CD4-positive, CD25-positive, alpha-beta regulatory T cell (primary cell): ENCODE measurements around the gene DNAJC9. TPM values are rescaled to one million over a fixed set of nuclear protein-coding genes. Genes with fewer than 3 reads are reported as not detected.

ENCODE experiments used
- ATAC-seq, 2 donors: fragments of 150-1000 bp; cut with Tn5 transposase; one replicate each; pipeline ENCODE4 v1.10.0; 2021; ENCODE audit warnings: low read depth in 2 of 2, moderate number of reproducible peaks in 2 of 2, moderate library complexity in 1 of 2
- DNase-seq, 3 donors: peaks; one replicate each; pipeline versions ENCODE4 v3.0.0 to v3.0.0-alpha.2; 2012 to 2022; ENCODE audit warnings: mixed read lengths in 1 of 3
- H3K27ac ChIP-seq: one replicate; pipeline ENCODE4 v1.7.0; 2013; ENCODE audit warnings: mild to moderate bottlenecking, low read length; ENCODE audit not compliant: insufficient read depth, poor library complexity, severe bottlenecking
- H3K27me3 ChIP-seq: one replicate; pipeline ENCODE4 v1.7.0; 2013; ENCODE audit warnings: low read length; ENCODE audit not compliant: control insufficient read depth, insufficient read depth
- H3K36me3 ChIP-seq: one replicate; pipeline ENCODE4 v1.7.0; 2013; ENCODE audit warnings: mild to moderate bottlenecking, low read length, moderate library complexity; ENCODE audit not compliant: control insufficient read depth, insufficient read depth
- H3K4me1 ChIP-seq: 2 replicates; pipeline ENCODE4 v1.7.0; 2013; ENCODE audit warnings: mild to moderate bottlenecking, low read length; ENCODE audit not compliant: insufficient read depth, control insufficient read depth, poor library complexity, severe bottlenecking
- H3K4me3 ChIP-seq: one replicate; pipeline ENCODE4 v1.7.0; 2013; ENCODE audit warnings: low read depth, mild to moderate bottlenecking, low read length, moderate library complexity
- H3K9me3 ChIP-seq, 2 experiments: 1 replicate in 1 of 2; 2 replicates in 1 of 2; pipeline ENCODE4 v1.7.0; 2013; ENCODE audit warnings: low read length in 2 of 2, mild to moderate bottlenecking in 1 of 2, moderate library complexity in 1 of 2; ENCODE audit not compliant: control insufficient read depth in 2 of 2
- H3K27ac Mint-ChIP-seq, 3 donors: one replicate each; pipeline ENCODE4 v1.8.0; 2020 to 2022; ENCODE audit warnings: mild to moderate bottlenecking in 3 of 3, mixed read lengths in 3 of 3, moderate library complexity in 2 of 3
- H3K27me3 Mint-ChIP-seq: one replicate; pipeline ENCODE4 v1.8.0; 2022; ENCODE audit warnings: mild to moderate bottlenecking, mixed read lengths
- H3K36me3 Mint-ChIP-seq: one replicate; pipeline ENCODE4 v1.8.0; 2020; ENCODE audit warnings: mixed read lengths
- H3K4me1 Mint-ChIP-seq, 4 donors: one replicate each; pipeline ENCODE4 v1.8.0; 2020 to 2022; ENCODE audit warnings: mixed read lengths in 4 of 4, mild to moderate bottlenecking in 1 of 4
- H3K4me3 Mint-ChIP-seq, 4 donors: one replicate each; pipeline ENCODE4 v1.8.0; 2020 to 2022; ENCODE audit warnings: mild to moderate bottlenecking in 4 of 4, mixed read lengths in 4 of 4, moderate library complexity in 3 of 4
- H3K9me3 Mint-ChIP-seq, 7 donors: one replicate each; pipeline ENCODE4 v1.8.0; 2020 to 2022; ENCODE audit warnings: mixed read lengths in 7 of 7, mild to moderate bottlenecking in 3 of 7, moderate library complexity in 2 of 7
- polyA plus RNA-seq, 4 donors: library from polyadenylated mRNA; unstranded; fragments of 300-500 nt; fragmentation: Illumina TruSeq; gene quantifications; one replicate each; pipeline ENCODE4 v1.2.3, GENCODE V29; 2021
- total RNA-seq: library from RNA; stranded (reverse); gene quantifications from one replicate; pipeline ENCODE4 v1.2.3, GENCODE V29; 2022

DNAJC9 gene
- total and polyA plus RNA-seq, 5 donors from 2014 or later: 20.9 to 35.8 (median 33.9) TPM

DNA sequence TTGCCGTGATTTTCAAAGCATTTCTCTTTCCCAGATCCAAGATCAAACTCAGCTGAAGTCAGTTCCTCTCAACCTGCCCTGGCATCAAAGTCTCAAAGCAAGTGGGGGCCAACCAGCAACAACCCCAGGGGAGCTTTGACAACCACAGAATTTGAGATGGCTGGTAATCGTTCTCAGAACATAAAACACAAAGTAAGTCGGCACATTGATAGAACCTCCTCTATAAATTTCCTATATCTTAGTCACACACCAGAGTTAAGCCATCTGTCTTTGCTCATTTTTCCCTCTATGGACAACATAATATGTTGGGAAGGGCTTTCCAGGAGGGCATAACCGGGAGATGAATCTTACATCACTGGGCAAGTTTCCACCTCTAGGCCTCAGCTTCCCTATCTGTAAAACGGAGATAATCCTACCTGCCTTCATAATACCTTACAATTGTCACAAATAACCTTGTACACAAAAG is 1.2 kb upstream of the DNAJC9 start:
- H3K4me3 ChIP-seq: no peak overlapping the region
- H3K9me3 ChIP-seq: no peaks in the 10 kb centered on the region
- Mint-ChIP-seq H3K36me3 (peaks cover 28% of the 10 kb centered on the region), H3K27ac (peak overlapping the region; percentile 79 to 98 (median 98)), H3K9me3 (no peaks in the 10 kb centered on the region), H3K4me1 (peaks cover 29 to 79% (median 56%) of the 10 kb centered on the region in 4 donors), H3K27me3 (no peaks in the 10 kb centered on the region), H3K4me3 (peak overlapping the region; percentile 58 to 97 (median 85))
- H3K4me1 ChIP-seq: peaks cover 53% of the 10 kb centered on the region
- peak overlapping the region; percentile 96 for H3K27ac ChIP-seq
- H3K36me3 ChIP-seq: peaks cover 26% of the 10 kb centered on the region
- DNase-seq (no peak), ATAC-seq (no peak)
- H3K27me3 ChIP-seq: no peaks in the 10 kb centered on the region

- peaks cover 34% of the 10 kb centered on the region for H3K36me3 Mint-ChIP-seq
Observed at GRCh38 chr10:73247509-73248258, 629 bp upstream of the DNAJC9 start.

DNA sequence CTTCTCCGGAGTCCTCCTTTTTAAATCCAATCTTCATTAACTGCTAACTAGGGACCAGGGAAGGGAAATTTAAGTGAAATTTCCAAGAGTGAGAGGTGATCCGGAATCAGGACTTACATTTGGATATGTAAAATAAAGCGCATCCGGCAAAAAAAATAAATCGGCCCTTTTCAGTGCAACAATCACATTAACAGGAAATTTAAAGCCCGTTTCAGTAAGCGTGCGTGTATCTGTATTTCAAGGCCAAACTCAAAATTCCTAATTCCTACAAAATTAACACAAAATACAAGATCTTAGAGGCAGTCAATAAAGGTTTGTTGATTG is 771 bp downstream of the DNAJC9 start:
- Mint-ChIP-seq H3K27me3 (no peaks in the 10 kb centered on the region), H3K4me3 (peak overlapping the region; percentile 95 to 99 (median 96)), H3K4me1 (peaks cover 20 to 66% (median 53%) of the 10 kb centered on the region in 4 donors), H3K27ac (peak overlapping the region; percentile 98), H3K9me3 (no peaks in the 10 kb centered on the region), H3K36me3 (peaks cover 40% of the 10 kb centered on the region)
- no peaks in the 10 kb centered on the region for H3K9me3 ChIP-seq
- peaks cover 41% of the 10 kb centered on the region for H3K4me1 ChIP-seq
- no peak for ATAC-seq
- H3K27me3 ChIP-seq: no peaks in the 10 kb centered on the region
- peaks cover 45% of the 10 kb centered on the region for H3K36me3 ChIP-seq
- H3K4me3 ChIP-seq: peak overlapping the region; percentile 93
- DNase-seq: no peak
- peak overlapping the region; percentile 96 for H3K27ac ChIP-seq

More at GRCh38 chr10:73247509-73248258, 629 bp upstream of the DNAJC9 start:
- no peaks in the 10 kb centered on the region for H3K27me3 Mint-ChIP-seq
- peaks cover 32% of the 10 kb centered on the region for H3K36me3 ChIP-seq
- peaks cover 28 to 76% (median 56%) of the 10 kb centered on the region in 4 donors for H3K4me1 Mint-ChIP-seq
- no peaks in the 10 kb centered on the region for H3K27me3 ChIP-seq
- H3K4me3 Mint-ChIP-seq: peak overlapping the region; percentile 95 to 99 (median 96)
- H3K9me3 Mint-ChIP-seq: no peaks in the 10 kb centered on the region
- peak overlapping the region; percentile 94 for H3K4me3 ChIP-seq
- no peaks in the 10 kb centered on the region for H3K9me3 ChIP-seq
- H3K27ac Mint-ChIP-seq: peak overlapping the region; percentile 98
- ATAC-seq (no peak), DNase-seq (no peak)
- H3K27ac ChIP-seq: peak overlapping the region; percentile 96
- H3K4me1 ChIP-seq: peaks cover 50% of the 10 kb centered on the region

DNA sequence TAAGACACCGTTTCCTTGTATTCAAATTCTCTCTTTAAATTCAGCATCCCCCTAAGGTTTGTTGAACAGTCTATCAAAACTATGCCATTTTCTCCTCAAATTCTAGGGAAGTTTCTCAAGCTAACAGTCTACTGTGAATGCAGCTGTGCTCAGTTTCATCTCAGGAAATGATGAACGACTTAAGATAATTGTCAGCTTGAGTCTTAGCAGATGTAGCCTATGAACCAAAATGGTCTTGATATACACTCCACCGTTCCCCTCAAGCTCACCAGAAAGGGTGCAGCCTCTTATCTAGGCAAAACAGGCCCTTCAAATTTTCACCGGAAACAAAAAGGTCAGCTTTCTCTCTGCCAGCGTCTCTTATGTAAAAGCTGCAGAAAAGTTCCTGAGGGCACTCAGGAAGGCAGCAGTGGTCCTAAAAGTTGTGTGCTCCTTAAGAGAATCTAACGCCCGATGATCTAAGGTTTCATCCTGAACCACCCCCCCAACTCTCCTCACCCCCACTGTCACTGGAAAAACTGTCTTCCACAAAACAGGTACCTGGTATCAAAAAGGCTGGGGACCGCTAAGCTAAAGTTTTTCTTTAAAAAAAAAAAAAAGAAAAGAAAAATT is 2.1 kb downstream of the DNAJC9 start:
- H3K27me3 Mint-ChIP-seq: no peaks in the 10 kb centered on the region
- H3K9me3 Mint-ChIP-seq: no peaks in the 10 kb centered on the region
- peak overlapping the region; percentile 43 to 98 (median 53) for H3K27ac Mint-ChIP-seq
- no peak for ATAC-seq
- H3K36me3 Mint-ChIP-seq: peaks cover 41% of the 10 kb centered on the region
- Histone ChIP-seq H3K27me3 (no peaks in the 10 kb centered on the region), H3K36me3 (peaks cover 47% of the 10 kb centered on the region), H3K4me1 (peaks cover 36% of the 10 kb centered on the region), H3K9me3 (no peaks in the 10 kb centered on the region), H3K4me3 (peak overlapping the region; percentile 93), H3K27ac (peak overlapping the region; percentile 96)
- DNase-seq: peak in 1 of 3 donors; percentile 38
- peaks cover 12 to 56% (median 45%) of the 10 kb centered on the region in 4 donors for H3K4me1 Mint-ChIP-seq
- H3K4me3 Mint-ChIP-seq: peak overlapping the region; percentile 28 to 95 (median 71)

DNA sequence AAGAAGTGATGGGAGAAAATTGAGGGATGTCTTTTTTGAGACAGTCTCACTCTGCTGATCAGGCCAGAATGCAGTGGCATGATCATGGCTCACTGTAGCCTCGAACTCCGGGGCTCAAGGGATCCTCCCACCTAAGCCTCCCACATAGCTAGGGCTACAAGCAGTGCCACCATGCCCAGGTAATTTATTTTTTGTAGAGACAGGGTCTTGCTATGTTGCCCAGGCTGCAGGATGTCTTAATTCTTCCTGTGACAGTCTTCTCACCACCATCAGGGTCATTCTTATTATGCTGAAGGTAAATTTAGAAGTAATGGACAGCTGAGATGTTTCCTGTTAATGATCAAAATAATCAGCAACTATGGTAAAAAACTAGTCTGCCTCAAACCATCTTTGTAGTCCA is 7.1 kb downstream of the DNAJC9 start:
- Histone ChIP-seq H3K4me3 (no peak overlapping the region), H3K27me3 (no peaks in the 10 kb centered on the region), H3K4me1 (peaks cover 12% of the 10 kb centered on the region), H3K27ac (no peak overlapping the region), H3K9me3 (no peaks in the 10 kb centered on the region), H3K36me3 (peaks cover 49% of the 10 kb centered on the region)
- DNase-seq (no peak), ATAC-seq (no peak)
- Mint-ChIP-seq H3K9me3 (no peaks in the 10 kb centered on the region), H3K4me3 (no peak overlapping the region), H3K4me1 (peaks cover 6 to 24% (median 20%) of the 10 kb centered on the region in 4 donors), H3K27ac (no peak overlapping the region), H3K36me3 (peaks cover 34% of the 10 kb centered on the region), H3K27me3 (no peaks in the 10 kb centered on the region)

DNA sequence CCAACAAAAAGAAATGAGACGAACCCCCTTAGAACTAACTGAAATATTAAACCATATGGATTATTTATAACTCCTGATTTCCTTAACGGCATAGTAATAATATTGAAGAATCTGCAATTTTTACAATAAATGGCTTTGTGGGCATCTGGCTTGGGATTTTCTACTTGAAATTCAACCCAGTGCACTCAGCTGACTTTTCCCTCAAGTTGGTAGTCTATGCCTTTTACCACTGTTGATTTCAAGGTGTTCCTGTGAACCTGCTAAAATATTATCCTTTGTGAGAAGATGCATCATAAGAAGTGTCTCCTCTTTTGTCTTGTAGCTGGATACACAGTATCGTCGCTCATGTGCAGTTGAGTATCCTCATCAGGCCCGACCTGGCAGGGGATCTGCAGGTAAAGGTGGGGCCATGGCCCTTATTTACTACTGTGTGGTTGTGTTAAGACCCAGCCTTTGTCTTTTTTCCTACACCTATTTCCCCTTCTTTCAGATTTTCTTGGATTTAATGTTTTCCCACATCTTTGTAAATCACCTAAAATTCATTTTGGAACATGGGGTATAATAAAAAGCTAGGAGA is 8.0 kb downstream of the DNAJC9 start:
- H3K27ac Mint-ChIP-seq: peak overlapping the region in 1 of 3 donors; percentile 26
- Histone ChIP-seq H3K27me3 (no peaks in the 10 kb centered on the region), H3K4me1 (peaks cover 6% of the 10 kb centered on the region), H3K36me3 (peaks cover 49% of the 10 kb centered on the region), H3K4me3 (no peak overlapping the region), H3K9me3 (no peaks in the 10 kb centered on the region), H3K27ac (no peak overlapping the region)
- H3K4me3 Mint-ChIP-seq: no peak overlapping the region
- H3K4me1 Mint-ChIP-seq: peaks cover 0 to 16% (median 12%) of the 10 kb centered on the region in 4 donors
- no peak for DNase-seq
- H3K36me3 Mint-ChIP-seq: peaks cover 31% of the 10 kb centered on the region
- H3K9me3 Mint-ChIP-seq: no peaks in the 10 kb centered on the region
- no peak for ATAC-seq
- H3K27me3 Mint-ChIP-seq: no peaks in the 10 kb centered on the region

DNA sequence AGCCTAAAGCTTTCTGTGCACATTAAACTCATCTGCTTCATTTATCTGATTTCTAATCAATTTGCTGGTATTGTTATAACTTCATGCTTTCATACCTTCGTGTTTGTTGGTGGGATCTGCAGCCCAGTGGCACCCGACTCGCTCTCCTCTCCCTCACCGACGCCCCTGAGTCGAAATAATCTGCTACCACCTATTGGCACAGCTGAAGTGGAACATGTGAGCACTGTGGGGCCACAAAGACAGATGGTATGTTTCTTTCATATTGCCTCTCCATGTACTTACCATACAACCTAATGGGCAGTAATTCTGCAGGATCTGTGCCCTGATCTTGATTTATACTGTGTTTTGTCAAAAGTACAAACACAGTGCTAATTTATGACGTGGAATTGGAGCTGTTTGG is 12.4 kb downstream of the DNAJC9 start:
- no peak for ATAC-seq
- peaks cover 0 to 1% (median 0%) of the 10 kb centered on the region in 7 donors for H3K9me3 Mint-ChIP-seq
- H3K27me3 Mint-ChIP-seq: no peaks in the 10 kb centered on the region
- Histone ChIP-seq H3K9me3 (no peaks in the 10 kb centered on the region), H3K27me3 (no peaks in the 10 kb centered on the region), H3K4me3 (no peak overlapping the region), H3K27ac (no peak overlapping the region), H3K36me3 (peaks cover 30% of the 10 kb centered on the region), H3K4me1 (no peaks in the 10 kb centered on the region)
- peaks cover 16% of the 10 kb centered on the region for H3K36me3 Mint-ChIP-seq
- no peak overlapping the region for H3K27ac Mint-ChIP-seq
- no peak for DNase-seq
- no peaks in the 10 kb centered on the region for H3K4me1 Mint-ChIP-seq
- H3K4me3 Mint-ChIP-seq: no peak overlapping the region
